ENCODE results near the gene IRS1.

DNA sequence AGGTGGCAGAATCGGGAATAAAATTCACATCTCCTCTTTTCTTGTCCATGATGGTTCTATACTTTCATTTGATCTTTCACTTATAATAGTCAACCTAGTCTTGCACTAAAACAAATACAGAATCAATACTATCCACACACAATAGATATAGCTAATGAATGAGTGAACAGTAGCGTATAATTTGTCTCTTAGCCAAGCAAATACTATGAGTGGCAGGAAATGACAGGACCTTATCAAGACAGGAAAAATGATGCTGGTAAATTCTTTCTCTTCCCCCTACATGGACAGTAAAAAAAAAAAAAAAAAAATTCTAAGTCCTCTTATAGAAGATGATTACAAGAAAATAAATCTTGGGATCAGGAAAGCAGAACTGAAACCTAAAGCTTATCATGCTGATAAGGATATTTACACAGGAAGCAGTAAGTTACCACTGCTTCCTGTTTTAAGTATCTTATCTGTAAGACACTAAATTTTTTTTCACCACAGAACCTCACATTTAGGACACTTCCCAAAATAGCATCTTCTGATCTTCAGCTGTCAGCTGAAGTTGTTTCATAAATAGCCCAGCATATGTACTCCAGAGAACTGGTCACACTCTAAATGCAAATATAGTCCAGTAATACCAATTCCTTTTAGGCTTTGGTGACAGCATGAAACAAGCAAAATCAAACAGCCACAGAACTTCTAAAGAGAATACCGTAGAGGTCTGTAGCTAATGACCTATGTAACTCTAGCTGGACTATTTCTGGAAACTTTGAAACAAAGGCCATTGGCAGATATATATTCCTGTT lies 27.0 kb downstream of the IRS1 start:
- TF ChIP-seq CTCF (IDR thresholded peaks at IDR 0.05) (no peak), POLR2A (IDR thresholded peaks at IDR 0.05) (no peak)
